Raji (cell line): ENCODE data around the gene APOC1.

Experiments
- POLR2A ChIP-seq: IDR thresholded peaks from 2 replicates; pipeline ENCODE4 v1.6.1; 2011; ENCODE audit warnings: low read depth, low read length, control low read depth; ENCODE audit not compliant: insufficient read depth

Gene APOC1

GRCh38 chr19:44961821-44962220, 47.4 kb downstream of the APOC1 start:
- TF ChIP-seq POLR2A: no peak

- no peak for TF ChIP-seq POLR2A
These were observed 53.7 kb downstream of the APOC1 start for GRCh38 chr19:44968118-44968517.

- TF ChIP-seq POLR2A: no peak
These were observed 54.3 kb downstream of the APOC1 start for GRCh38 chr19:44968670-44969069.
